Smooth muscle cell (in vitro differentiated cells): Measurements from ENCODE around the gene IRF1. TPM values are rescaled to one million over a fixed set of nuclear protein-coding genes. Genes with fewer than 3 reads are reported as not detected.

ENCODE experiments used
- DNase-seq: peaks from one replicate; lab custom pipeline; 2025; ENCODE audit not compliant: unreplicated experiment; lab: John Stamatoyannopoulos, UW
- H2AFZ ChIP-seq: fragments of 200-600 bp; sonication (generic); 2 replicates; pipeline ENCODE4 v1.6.0; 2016; ENCODE audit warnings: antibody characterized with exemption, low read depth, mild to moderate bottlenecking
- H3F3A ChIP-seq: fragments of 200-600 bp; sonication (generic); 2 replicates; pipeline ENCODE4 v1.6.0; 2017; ENCODE audit warnings: antibody characterized with exemption, low read depth
- H3K27ac ChIP-seq: fragments of 200-600 bp; sonication (generic); 2 replicates; pipeline ENCODE4 v1.5.1; 2016; ENCODE audit warnings: low read depth, mild to moderate bottlenecking
- H3K27me3 ChIP-seq: fragments of 200-600 bp; sonication (generic); 2 replicates; pipeline ENCODE4 v1.6.1; 2016; ENCODE audit warnings: low read depth, mild to moderate bottlenecking
- H3K36me3 ChIP-seq: fragments of 200-600 bp; sonication (generic); 2 replicates; pipeline ENCODE4 v1.5.1; 2016; ENCODE audit warnings: low read depth
- H3K4me1 ChIP-seq: fragments of 200-600 bp; sonication (generic); 2 replicates; pipeline ENCODE4 v1.5.1; 2016; ENCODE audit warnings: low read depth
- H3K4me2 ChIP-seq: fragments of 200-600 bp; sonication (generic); 2 replicates; pipeline ENCODE4 v1.6.0; 2016; ENCODE audit warnings: mild to moderate bottlenecking
- H3K4me3 ChIP-seq: fragments of 200-600 bp; sonication (generic); 2 replicates; pipeline ENCODE4 v1.5.1; 2016; ENCODE audit warnings: mild to moderate bottlenecking
- H3K79me2 ChIP-seq: fragments of 200-600 bp; sonication (generic); 2 replicates; pipeline ENCODE4 v1.6.0; 2016; ENCODE audit warnings: low read depth, mild to moderate bottlenecking
- H3K9ac ChIP-seq: fragments of 200-600 bp; sonication (generic); 2 replicates; pipeline ENCODE4 v1.6.0; 2016; ENCODE audit warnings: low read depth
- H3K9me3 ChIP-seq: fragments of 200-600 bp; sonication (generic); replicated peaks from 2 replicates; pipeline ENCODE4 v1.5.1; 2016; ENCODE audit warnings: low read depth
- H4K20me1 ChIP-seq: fragments of 200-600 bp; sonication (generic); 2 replicates; pipeline ENCODE4 v1.6.0; 2016; ENCODE audit warnings: low read depth
- WGBS: methylation state at CpG from one replicate; pipeline ENCODE4 v1.1.7; 2016; ENCODE audit warnings: low lambda C conversion rate; 5-methylcytosine and 5-hydroxymethylcytosine counted together
- polyA plus RNA-seq: library from polyadenylated mRNA; unstranded; fragments of >200 nt; fragmentation: Nextera tagmentation; extraction: Ambion mirVana; gene quantifications from 2 replicates; pipeline ENCODE4 v1.2.1, GENCODE V29; 2016
- total RNA-seq: library from RNA; depleted of rRNA; stranded (reverse); fragments of >200 nt; gene quantifications from 2 replicates; pipeline ENCODE4 v1.2.3, GENCODE V29; 2014
- TF ChIP-seq, protein P1 (sequence below): fragments of 200-600 bp; sonication (generic); IDR thresholded peaks from 2 replicates; pipeline ENCODE4 v1.5.1; 2017; ENCODE audit warnings: borderline replicate concordance, mild to moderate bottlenecking, antibody characterized with exemption; ENCODE audit not compliant: insufficient read depth, poor library complexity, severe bottlenecking

The IRF1 gene
- total and polyA plus RNA-seq, 2 experiments from 2014 or later, result 15.7 to 19.1 TPM

DNA sequence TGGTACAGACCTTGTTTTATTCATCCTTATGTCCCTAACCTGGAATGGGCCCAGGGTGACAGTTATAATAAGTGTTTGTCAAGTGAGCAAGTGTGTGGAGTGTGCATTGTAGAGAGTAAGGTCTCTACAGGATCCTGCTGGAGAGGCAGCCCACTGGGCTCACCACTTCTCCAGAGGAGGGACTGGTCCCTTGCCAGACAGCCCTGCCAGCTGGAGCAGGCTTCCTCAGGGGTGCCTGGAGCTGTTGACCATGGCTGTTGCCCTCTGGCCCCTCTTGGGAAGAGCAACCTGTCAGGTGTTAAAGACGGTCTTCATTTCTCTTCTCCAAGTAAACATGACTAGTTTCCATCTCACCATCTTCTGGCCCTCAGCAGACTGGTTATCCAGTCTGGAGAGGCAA lies 20.0 kb downstream of the IRF1 start:
- WGBS, result 90% methylated on average over 1 of the region's 1 CpG
- Histone ChIP-seq H3K4me3 (no peak overlapping the region), H3K4me1 (peaks cover 5% of the 10 kb centered on the region), H3K27me3 (no peaks in the 10 kb centered on the region), H3K36me3 (no peaks in the 10 kb centered on the region), H4K20me1 (no peaks in the 10 kb centered on the region), H3F3A (no peaks in the 10 kb centered on the region), H3K9ac (no peak overlapping the region), H2AFZ (no peak overlapping the region), H3K79me2 (no peaks in the 10 kb centered on the region), H3K27ac (no peak overlapping the region), H3K4me2 (no peak overlapping the region), H3K9me3 (no peaks in the 10 kb centered on the region)
- no peak for DNase-seq
- TF ChIP-seq, protein P1, sequence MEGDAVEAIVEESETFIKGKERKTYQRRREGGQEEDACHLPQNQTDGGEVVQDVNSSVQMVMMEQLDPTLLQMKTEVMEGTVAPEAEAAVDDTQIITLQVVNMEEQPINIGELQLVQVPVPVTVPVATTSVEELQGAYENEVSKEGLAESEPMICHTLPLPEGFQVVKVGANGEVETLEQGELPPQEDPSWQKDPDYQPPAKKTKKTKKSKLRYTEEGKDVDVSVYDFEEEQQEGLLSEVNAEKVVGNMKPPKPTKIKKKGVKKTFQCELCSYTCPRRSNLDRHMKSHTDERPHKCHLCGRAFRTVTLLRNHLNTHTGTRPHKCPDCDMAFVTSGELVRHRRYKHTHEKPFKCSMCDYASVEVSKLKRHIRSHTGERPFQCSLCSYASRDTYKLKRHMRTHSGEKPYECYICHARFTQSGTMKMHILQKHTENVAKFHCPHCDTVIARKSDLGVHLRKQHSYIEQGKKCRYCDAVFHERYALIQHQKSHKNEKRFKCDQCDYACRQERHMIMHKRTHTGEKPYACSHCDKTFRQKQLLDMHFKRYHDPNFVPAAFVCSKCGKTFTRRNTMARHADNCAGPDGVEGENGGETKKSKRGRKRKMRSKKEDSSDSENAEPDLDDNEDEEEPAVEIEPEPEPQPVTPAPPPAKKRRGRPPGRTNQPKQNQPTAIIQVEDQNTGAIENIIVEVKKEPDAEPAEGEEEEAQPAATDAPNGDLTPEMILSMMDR, result no peak

DNA sequence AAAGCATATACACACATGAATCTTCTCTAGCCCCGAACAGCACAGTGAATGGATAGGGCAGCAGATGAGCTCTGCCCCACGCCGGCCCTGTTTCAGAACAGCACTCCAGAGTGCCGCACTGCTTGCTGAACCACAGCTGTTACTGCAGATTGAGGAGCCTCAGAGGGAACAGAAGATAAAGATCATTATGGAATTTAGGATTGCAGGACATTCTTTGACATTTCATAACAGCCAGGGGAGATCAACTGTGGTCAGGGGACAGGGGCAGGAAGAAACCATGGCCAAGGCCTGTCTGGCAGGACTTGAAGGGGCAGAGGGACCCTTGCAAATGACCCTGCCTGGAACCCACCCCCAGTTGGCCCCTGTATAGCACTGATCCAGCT lies 20.6 kb downstream of the IRF1 start:
- DNase-seq, result no peak
- Histone ChIP-seq H3K27me3 (no peaks in the 10 kb centered on the region), H3K27ac (peak overlapping the region; percentile 0), H3K36me3 (no peaks in the 10 kb centered on the region), H3F3A (no peaks in the 10 kb centered on the region), H3K9ac (no peak overlapping the region), H2AFZ (no peak overlapping the region), H3K9me3 (no peaks in the 10 kb centered on the region), H3K79me2 (no peaks in the 10 kb centered on the region), H3K4me3 (no peak overlapping the region), H3K4me1 (peaks cover 8% of the 10 kb centered on the region), H4K20me1 (no peaks in the 10 kb centered on the region), H3K4me2 (peak overlapping the region; percentile 19)
- TF ChIP-seq, protein P1, result no peak
- 65% methylated on average over 4 of the region's 4 CpGs for WGBS

DNA sequence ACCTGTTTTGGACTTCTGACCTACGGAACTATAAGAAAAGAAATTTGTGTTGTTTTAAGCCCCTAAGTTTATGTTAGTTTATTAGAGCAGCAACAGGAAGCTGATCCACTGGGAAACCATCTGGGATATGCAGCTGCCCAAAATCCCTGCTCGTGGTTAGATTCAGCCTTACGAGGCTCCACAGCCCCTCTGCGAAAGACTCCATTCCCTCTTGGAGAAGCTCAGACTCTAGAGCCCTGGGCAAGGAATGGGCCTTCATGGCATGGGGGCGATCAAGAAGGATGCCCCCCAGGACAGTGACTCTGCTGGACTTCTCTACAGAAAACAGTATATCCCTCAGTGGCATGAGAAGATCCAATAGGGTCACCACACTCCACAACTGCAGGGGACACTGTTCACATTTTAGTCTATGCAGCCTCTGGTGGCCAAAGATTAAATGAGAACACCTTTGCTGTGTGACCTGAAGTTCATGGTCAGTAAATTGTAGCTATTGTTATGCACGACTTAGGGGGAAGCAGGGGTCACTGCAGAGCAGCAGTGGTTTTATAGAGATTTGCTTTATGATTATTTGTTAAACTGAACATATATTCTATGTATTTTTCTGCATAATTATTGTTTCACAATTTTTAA lies 21.1 kb downstream of the IRF1 start:
- Histone ChIP-seq H3K9ac (no peak overlapping the region), H3K79me2 (no peaks in the 10 kb centered on the region), H3K4me3 (no peak overlapping the region), H3K27ac (peak overlapping the region; percentile 0), H3K4me1 (peaks cover 13% of the 10 kb centered on the region), H3K27me3 (no peaks in the 10 kb centered on the region), H3K4me2 (peak overlapping the region; percentile 19), H2AFZ (no peak overlapping the region), H3F3A (no peaks in the 10 kb centered on the region), H4K20me1 (no peaks in the 10 kb centered on the region), H3K36me3 (no peaks in the 10 kb centered on the region), H3K9me3 (no peaks in the 10 kb centered on the region)
- 61% methylated on average over 6 of the region's 6 CpGs for WGBS
- no peak for DNase-seq
- TF ChIP-seq, protein P1, result no peak
